Measurements from ENCODE around the gene IFITM5.

DNA sequence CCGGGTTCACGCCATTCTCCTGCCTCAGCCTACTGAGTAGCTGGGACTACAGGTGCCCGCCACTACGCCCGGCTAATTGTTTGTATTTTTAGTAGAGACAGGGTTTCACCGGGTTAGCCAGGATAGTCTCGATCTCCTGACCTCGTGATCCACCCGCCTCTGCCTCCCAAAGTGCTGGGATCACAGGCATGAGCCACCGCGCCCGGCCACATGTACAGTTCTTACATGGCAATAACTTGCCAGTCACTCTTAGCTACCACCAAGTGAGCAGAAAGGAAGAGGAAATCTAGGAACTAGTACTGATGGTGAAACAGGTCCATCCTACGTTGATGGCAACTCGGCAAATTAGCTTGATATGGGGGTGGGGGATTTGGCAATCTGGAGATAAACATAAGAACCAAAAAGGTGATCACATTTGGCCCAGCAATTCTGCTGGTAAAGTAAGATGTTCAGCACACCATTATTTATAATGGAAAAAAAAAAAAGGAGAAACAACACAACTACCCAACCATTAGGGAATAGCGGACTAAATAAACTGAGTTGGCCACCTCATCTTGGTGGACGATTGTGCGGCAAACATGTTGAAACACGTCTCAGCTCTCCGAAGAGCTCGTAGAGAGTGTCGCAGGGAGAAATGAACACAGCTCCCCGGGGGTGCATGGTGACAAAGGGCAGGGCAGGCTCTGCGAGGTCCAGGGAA is 15.8 kb downstream of the IFITM5 start:
- TF ChIP-seq, protein P1, sequence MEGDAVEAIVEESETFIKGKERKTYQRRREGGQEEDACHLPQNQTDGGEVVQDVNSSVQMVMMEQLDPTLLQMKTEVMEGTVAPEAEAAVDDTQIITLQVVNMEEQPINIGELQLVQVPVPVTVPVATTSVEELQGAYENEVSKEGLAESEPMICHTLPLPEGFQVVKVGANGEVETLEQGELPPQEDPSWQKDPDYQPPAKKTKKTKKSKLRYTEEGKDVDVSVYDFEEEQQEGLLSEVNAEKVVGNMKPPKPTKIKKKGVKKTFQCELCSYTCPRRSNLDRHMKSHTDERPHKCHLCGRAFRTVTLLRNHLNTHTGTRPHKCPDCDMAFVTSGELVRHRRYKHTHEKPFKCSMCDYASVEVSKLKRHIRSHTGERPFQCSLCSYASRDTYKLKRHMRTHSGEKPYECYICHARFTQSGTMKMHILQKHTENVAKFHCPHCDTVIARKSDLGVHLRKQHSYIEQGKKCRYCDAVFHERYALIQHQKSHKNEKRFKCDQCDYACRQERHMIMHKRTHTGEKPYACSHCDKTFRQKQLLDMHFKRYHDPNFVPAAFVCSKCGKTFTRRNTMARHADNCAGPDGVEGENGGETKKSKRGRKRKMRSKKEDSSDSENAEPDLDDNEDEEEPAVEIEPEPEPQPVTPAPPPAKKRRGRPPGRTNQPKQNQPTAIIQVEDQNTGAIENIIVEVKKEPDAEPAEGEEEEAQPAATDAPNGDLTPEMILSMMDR (conservative IDR thresholded peaks at IDR 0.05; ENCODE audit: low read depth, low read length), result no peak
- TF ChIP-seq BHLHE40 (IDR thresholded peaks at IDR 0.05; ENCODE audit: low read depth, low read length) (no peak), MXI1 (IDR thresholded peaks at IDR 0.05; ENCODE audit: borderline replicate concordance, low read depth, low read length) (no peak), POLR2A (IDR thresholded peaks at IDR 0.05; ENCODE audit: low read depth, low read length) (no peak), MAFK (IDR thresholded peaks at IDR 0.05; ENCODE audit: low read depth, low read length) (no peak), RAD21 (IDR thresholded peaks at IDR 0.05; ENCODE audit: low read length) (no peak), RCOR1 (IDR thresholded peaks at IDR 0.05; ENCODE audit: insufficient replicate concordance, low read length) (no peak), SMC3 (IDR thresholded peaks at IDR 0.05; ENCODE audit: low read depth, low read length) (no peak), CEBPB (IDR thresholded peaks at IDR 0.05; ENCODE audit: low read depth, low read length) (no peak), RFX5 (IDR thresholded peaks at IDR 0.05; ENCODE audit: low read depth, low read length) (no peak), FOS (IDR thresholded peaks at IDR 0.05; ENCODE audit: low read depth, low read length) (no peak), MAZ (IDR thresholded peaks at IDR 0.05; ENCODE audit: borderline replicate concordance, low read depth, low read length) (no peak), CHD1 (IDR thresholded peaks at IDR 0.05; ENCODE audit: low read depth, low read length) (no peak)
- TF ChIP-seq, protein P2, sequence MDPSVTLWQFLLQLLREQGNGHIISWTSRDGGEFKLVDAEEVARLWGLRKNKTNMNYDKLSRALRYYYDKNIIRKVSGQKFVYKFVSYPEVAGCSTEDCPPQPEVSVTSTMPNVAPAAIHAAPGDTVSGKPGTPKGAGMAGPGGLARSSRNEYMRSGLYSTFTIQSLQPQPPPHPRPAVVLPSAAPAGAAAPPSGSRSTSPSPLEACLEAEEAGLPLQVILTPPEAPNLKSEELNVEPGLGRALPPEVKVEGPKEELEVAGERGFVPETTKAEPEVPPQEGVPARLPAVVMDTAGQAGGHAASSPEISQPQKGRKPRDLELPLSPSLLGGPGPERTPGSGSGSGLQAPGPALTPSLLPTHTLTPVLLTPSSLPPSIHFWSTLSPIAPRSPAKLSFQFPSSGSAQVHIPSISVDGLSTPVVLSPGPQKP (IDR thresholded peaks at IDR 0.05; ENCODE audit: borderline replicate concordance, low read depth, low read length), result no peak
